AG10803 (cell line): Measurements from ENCODE around the gene PRDX3.
"Not testable (repeated sequence)": the region's sequence is repeated elsewhere in the genome, so short reads cannot be mapped to it uniquely, and the experiment has no call there.

Source experiments
- DNase-seq: peaks from one replicate; pipeline ENCODE4 v3.0.0; 2010; ENCODE audit warnings: low read depth
- H3K4me3 ChIP-seq: 2 replicates; pipeline ENCODE4 v1.5.1; 2011; ENCODE audit warnings: mild to moderate bottlenecking, low read length, control low read depth
- TF ChIP-seq, protein P1 (sequence below): conservative IDR thresholded peaks from 2 replicates; pipeline ENCODE4 v1.5.1; 2011; ENCODE audit warnings: mild to moderate bottlenecking, low read length, control low read depth, inconsistent platforms

The PRDX3 gene

DNA sequence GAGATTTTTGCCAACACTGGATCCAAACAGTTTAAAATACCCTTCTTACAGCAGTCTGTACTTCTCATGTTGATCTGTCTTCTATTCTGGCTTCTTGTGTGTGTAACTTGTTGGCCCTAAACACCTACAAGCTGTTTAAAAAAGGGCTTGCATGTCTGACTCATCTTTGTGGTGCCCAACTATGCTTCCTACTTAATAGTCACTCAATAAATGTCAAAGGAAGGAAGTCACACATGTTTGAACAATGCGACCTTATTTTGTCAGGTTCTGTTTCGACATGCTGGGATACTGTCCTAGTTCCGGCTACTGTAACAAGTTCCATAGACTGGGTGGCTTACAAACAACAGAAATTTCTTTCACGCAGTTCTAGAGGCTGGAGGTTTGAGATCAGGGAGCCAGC, 19.3 kb upstream of the PRDX3 start:
- H3K4me3 ChIP-seq, result no peak overlapping the region
- peak; percentile 90 for DNase-seq
- TF ChIP-seq, protein P1, sequence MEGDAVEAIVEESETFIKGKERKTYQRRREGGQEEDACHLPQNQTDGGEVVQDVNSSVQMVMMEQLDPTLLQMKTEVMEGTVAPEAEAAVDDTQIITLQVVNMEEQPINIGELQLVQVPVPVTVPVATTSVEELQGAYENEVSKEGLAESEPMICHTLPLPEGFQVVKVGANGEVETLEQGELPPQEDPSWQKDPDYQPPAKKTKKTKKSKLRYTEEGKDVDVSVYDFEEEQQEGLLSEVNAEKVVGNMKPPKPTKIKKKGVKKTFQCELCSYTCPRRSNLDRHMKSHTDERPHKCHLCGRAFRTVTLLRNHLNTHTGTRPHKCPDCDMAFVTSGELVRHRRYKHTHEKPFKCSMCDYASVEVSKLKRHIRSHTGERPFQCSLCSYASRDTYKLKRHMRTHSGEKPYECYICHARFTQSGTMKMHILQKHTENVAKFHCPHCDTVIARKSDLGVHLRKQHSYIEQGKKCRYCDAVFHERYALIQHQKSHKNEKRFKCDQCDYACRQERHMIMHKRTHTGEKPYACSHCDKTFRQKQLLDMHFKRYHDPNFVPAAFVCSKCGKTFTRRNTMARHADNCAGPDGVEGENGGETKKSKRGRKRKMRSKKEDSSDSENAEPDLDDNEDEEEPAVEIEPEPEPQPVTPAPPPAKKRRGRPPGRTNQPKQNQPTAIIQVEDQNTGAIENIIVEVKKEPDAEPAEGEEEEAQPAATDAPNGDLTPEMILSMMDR, result no peak

- TF ChIP-seq, protein P1, result no peak
- no peak overlapping the region for H3K4me3 ChIP-seq
- DNase-seq, result no peak
Observed at GRCh38 chr10:119191881-119192280, 13.3 kb upstream of the PRDX3 start.

DNA sequence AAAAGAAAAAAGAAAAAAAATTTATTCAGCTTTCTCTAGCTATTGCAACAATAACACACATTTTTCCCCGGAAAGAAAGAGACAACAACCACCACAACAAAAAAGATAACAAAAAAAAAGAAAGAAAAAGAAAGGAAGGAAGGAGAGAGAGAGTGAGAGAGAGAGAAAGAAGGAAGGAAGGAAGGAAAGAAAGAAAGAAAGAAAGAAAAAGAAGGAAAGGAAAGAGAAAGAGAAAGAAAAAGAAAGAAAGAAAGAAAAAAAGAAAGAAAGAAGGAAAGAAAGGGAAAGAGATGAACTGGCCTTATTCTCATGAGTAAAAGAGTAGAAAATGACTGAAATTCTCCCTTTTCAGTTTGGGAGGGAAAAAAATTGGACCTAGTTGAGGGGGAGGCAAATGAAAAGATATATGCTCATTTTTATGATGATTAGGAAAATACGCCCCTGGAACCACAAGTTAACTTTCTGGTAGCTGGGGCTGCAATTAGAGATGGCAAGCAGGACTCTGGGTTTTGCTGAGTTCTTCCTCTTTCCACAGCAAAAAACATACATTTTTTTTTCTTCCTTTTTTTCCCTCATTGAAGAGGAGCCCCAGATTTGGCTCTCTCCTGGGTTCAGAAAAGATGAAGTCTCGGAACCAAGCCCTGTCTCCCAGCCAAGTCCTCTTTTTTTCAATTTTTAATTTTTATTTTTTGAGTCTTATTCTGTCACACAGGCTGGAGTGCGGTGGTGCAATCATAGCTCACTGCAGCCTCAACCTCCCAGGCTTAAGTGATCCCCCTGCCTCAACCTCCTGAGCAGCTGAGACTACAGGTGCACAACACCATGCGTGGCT, 12.6 kb upstream of the PRDX3 start:
- no peak overlapping the region for H3K4me3 ChIP-seq
- DNase-seq, result no peak
- TF ChIP-seq, protein P1, result no peak

DNA sequence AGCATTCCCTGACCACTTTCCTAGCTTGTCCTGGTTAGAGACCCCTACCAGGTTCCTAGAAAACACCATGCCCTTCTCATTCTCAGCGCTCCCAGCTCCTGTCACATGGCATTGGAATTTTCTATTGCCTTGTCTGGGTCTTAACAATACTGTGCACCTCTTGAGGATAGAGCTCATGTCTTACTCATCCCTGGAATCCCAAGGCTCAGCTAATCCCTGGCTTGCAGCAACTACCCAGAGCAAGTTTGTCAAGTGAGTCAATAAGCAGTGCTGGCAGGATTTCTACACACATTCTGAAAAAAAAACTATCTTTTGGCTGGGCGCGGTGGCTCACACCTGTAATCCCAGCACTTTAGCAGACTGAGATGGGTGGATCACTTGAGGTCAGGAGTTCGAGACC, 11.7 kb upstream of the PRDX3 start:
- peak; percentile 98 for DNase-seq
- H3K4me3 ChIP-seq, result no peak overlapping the region
- TF ChIP-seq, protein P1, result no peak

- DNase-seq, result no peak
- no peak overlapping the region for H3K4me3 ChIP-seq
- TF ChIP-seq, protein P1, result no peak
Observed at GRCh38 chr10:119189811-119190282, 11.2 kb upstream of the PRDX3 start.

GRCh38 chr10:119183664-119184412, 5.2 kb upstream of the PRDX3 start:
- TF ChIP-seq, protein P1, result no peak
- no peak overlapping the region for H3K4me3 ChIP-seq
- DNase-seq, result no peak

GRCh38 chr10:119180850-119181400, 2.3 kb upstream of the PRDX3 start:
- not testable (repeated sequence) for DNase-seq, H3K4me3 ChIP-seq
